GM19468 (cell line): ENCODE data around the gene CPAMD8.

Experiments
- ATAC-seq: cut with Tn5 transposase; IDR thresholded peaks from one replicate; pipeline ENCODE4 v1.9.1; 2021; ENCODE audit warnings: mild to moderate bottlenecking, moderate library complexity, moderate number of reproducible peaks; ENCODE audit not compliant: unreplicated experiment; ENCODE audit errors: extremely low read depth

CPAMD8 gene

GRCh38 chr19:16927883-16928282 lies 98.7 kb downstream of the CPAMD8 start:
- no peak for ATAC-seq

GRCh38 chr19:16922949-16923348 lies 103.7 kb downstream of the CPAMD8 start:
- no peak for ATAC-seq

- ATAC-seq = no peak
These were observed 104.0 kb downstream of the CPAMD8 start for GRCh38 chr19:16922592-16922934.

- ATAC-seq = no peak
These were observed 104.6 kb downstream of the CPAMD8 start for GRCh38 chr19:16921766-16922591.

GRCh38 chr19:16920816-16921529 lies 105.6 kb downstream of the CPAMD8 start:
- no peak for ATAC-seq

- no peak for ATAC-seq
These were observed 107.1 kb downstream of the CPAMD8 start for GRCh38 chr19:16919496-16919895.

GRCh38 chr19:16917401-16917800 lies 109.2 kb downstream of the CPAMD8 start:
- no peak for ATAC-seq

- no peak for ATAC-seq
These were observed 110.9 kb downstream of the CPAMD8 start for GRCh38 chr19:16915734-16916133.

- ATAC-seq = no peak
These were observed 111.5 kb downstream of the CPAMD8 start for GRCh38 chr19:16915135-16915534.

GRCh38 chr19:16914421-16914820 lies 112.2 kb downstream of the CPAMD8 start:
- no peak for ATAC-seq

- ATAC-seq = no peak
These were observed 113.8 kb downstream of the CPAMD8 start for GRCh38 chr19:16912780-16913179.

GRCh38 chr19:16911046-16911445 lies 115.6 kb downstream of the CPAMD8 start:
- no peak for ATAC-seq

GRCh38 chr19:16908759-16909158 lies 117.9 kb downstream of the CPAMD8 start:
- no peak for ATAC-seq

GRCh38 chr19:16904599-16904998 lies 122.0 kb downstream of the CPAMD8 start:
- no peak for ATAC-seq

GRCh38 chr19:16903347-16903746 lies 123.3 kb downstream of the CPAMD8 start:
- no peak for ATAC-seq

- no peak for ATAC-seq
These were observed 124.1 kb downstream of the CPAMD8 start for GRCh38 chr19:16902545-16902944.

- no peak for ATAC-seq
These were observed 125.0 kb downstream of the CPAMD8 start for GRCh38 chr19:16901491-16902175.

GRCh38 chr19:16899566-16900075 lies 127.0 kb downstream of the CPAMD8 start:
- ATAC-seq = no peak

- ATAC-seq = no peak
These were observed 128.1 kb downstream of the CPAMD8 start for GRCh38 chr19:16898361-16899015.

- ATAC-seq = no peak
These were observed 128.8 kb downstream of the CPAMD8 start for GRCh38 chr19:16897856-16898161.
